H1 (cell line): ENCODE data around the gene RAB4B. TPM values are rescaled to one million over a fixed set of nuclear protein-coding genes. Genes with fewer than 3 reads are reported as not detected.

Source experiments
- CTCF ChIA-PET: fragments of 300-600 bp; sonication (Branson Sonifier 250); formaldehyde crosslinking; loops from one replicate; lab custom pipeline; 2021; ENCODE audit not compliant: partially characterized antibody; lab: Charles Lee
- POLR2A ChIA-PET: fragments of 300-600 bp; sonication (Branson Sonifier 250); formaldehyde crosslinking; loops from one replicate; lab custom pipeline; 2021; ENCODE audit warnings: inconsistent platforms; ENCODE audit not compliant: partially characterized antibody; lab: Charles Lee
- DNase-seq, 2 experiments: peaks; one replicate each; pipeline versions ENCODE4 v3.0.0 to v3.0.0-alpha.2; 2010 to 2022; ENCODE audit warnings: low spot score in 2 of 2, low read depth in 1 of 2, mixed read lengths in 1 of 2
- FAIRE-seq: peaks from 2 replicates; lab custom pipeline; 2011; peaks lifted over from hg19 to GRCh38; lab: Jason Lieb, UNC
- H2AFZ ChIP-seq: 2 replicates; pipeline ENCODE4 v1.8.1; 2012; ENCODE audit warnings: low read length, inconsistent platforms
- H2AK5ac ChIP-seq: 2 replicates; pipeline ENCODE4 v1.6.1; 2013; ENCODE audit warnings: low read depth, low read length
- H2BK120ac ChIP-seq: replicated peaks from 2 replicates; pipeline ENCODE3; 2013; ENCODE audit warnings: low read depth, low read length, inconsistent platforms
- H2BK12ac ChIP-seq: 2 replicates; pipeline ENCODE4 v1.6.1; 2013; ENCODE audit warnings: low read depth, low read length
- H2BK15ac ChIP-seq: 2 replicates; pipeline ENCODE4 v1.6.1; 2013; ENCODE audit warnings: low read length
- H2BK20ac ChIP-seq: 2 replicates; pipeline ENCODE4 v1.6.1; 2013; ENCODE audit warnings: low read length
- H2BK5ac ChIP-seq: 2 replicates; pipeline ENCODE4 v1.6.1; 2013; ENCODE audit warnings: low read depth, low read length
- H3K14ac ChIP-seq: 2 replicates; pipeline ENCODE4 v1.6.1; 2013; ENCODE audit warnings: inconsistent platforms; ENCODE audit not compliant: insufficient read length
- H3K18ac ChIP-seq: 2 replicates; pipeline ENCODE4 v1.6.1; 2013; ENCODE audit warnings: low read length; ENCODE audit errors: extremely low read depth
- H3K23ac ChIP-seq: 2 replicates; pipeline ENCODE4 v1.6.1; 2013; ENCODE audit warnings: inconsistent platforms; ENCODE audit not compliant: insufficient read length
- H3K23me2 ChIP-seq: 2 replicates; pipeline ENCODE4 v1.6.1; 2013; ENCODE audit warnings: low read depth, low read length
- H3K27ac ChIP-seq: 2 replicates; pipeline ENCODE4 v1.6.1; 2011; ENCODE audit warnings: low read depth, low read length, inconsistent platforms
- H3K27me3 ChIP-seq, 4 experiments: replicated peaks in 1 of 4; 1 replicate in 1 of 4; 2 replicates in 3 of 4; pipeline versions ENCODE4 v1.6.1 to v1.8.1; 2011 to 2013; ENCODE audit warnings: low read length in 3 of 4, mild to moderate bottlenecking in 3 of 4, inconsistent platforms in 2 of 4, mixed read lengths in 2 of 4, moderate library complexity in 1 of 4; ENCODE audit not compliant: control insufficient read depth in 3 of 4, insufficient read depth in 3 of 4; ENCODE audit errors: extremely low read depth in 1 of 4
- H3K36me3 ChIP-seq, 4 experiments: 2 replicates each; pipeline versions ENCODE4 v1.6.1 to v1.8.1; 2011 to 2013; ENCODE audit warnings: mild to moderate bottlenecking in 4 of 4, low read length in 3 of 4, moderate library complexity in 2 of 4, control low read depth in 1 of 4, inconsistent platforms in 1 of 4; ENCODE audit not compliant: insufficient read depth in 4 of 4, control insufficient read depth in 2 of 4
- H3K4ac ChIP-seq: replicated peaks from 2 replicates; pipeline ENCODE3; 2013; ENCODE audit warnings: low read length, low read depth, mixed read lengths, inconsistent platforms; ENCODE audit not compliant: insufficient read length
- H3K4me1 ChIP-seq, 4 experiments: replicated peaks in 1 of 4; 1 replicate in 1 of 4; 2 replicates in 3 of 4; pipeline versions ENCODE4 v1.6.1 to v1.8.1; 2011 to 2013; ENCODE audit warnings: low read length in 3 of 4, inconsistent platforms in 2 of 4, mixed read lengths in 1 of 4; ENCODE audit not compliant: insufficient read depth in 4 of 4, control insufficient read depth in 3 of 4
- H3K4me2 ChIP-seq, 2 experiments: 2 replicates each; pipeline versions ENCODE4 v1.6.1 to v1.8.1; 2011 to 2013; ENCODE audit warnings: low read depth in 2 of 2, low read length in 2 of 2, control low read depth in 1 of 2, inconsistent platforms in 1 of 2, mild to moderate bottlenecking in 1 of 2; ENCODE audit not compliant: insufficient read depth in 1 of 2
- H3K4me3 ChIP-seq, 4 experiments: fragments of 200-600, 300-600 bp in 1 of 4; sonication (generic), shearing (Covaris generic), sonication (Bioruptor Twin) in 1 of 4; 2 replicates each; pipeline versions ENCODE4 v1.5.1 to v1.8.1; 2011 to 2016; ENCODE audit warnings: low read length in 4 of 4, low read depth in 3 of 4, control low read depth in 2 of 4, inconsistent platforms in 2 of 4, mild to moderate bottlenecking in 2 of 4, mixed read lengths in 1 of 4, moderate library complexity in 1 of 4; ENCODE audit not compliant: insufficient read depth in 2 of 4; ENCODE audit errors: extremely low read depth in 1 of 4
- H3K56ac ChIP-seq: replicated peaks from 2 replicates; pipeline ENCODE3; 2013; ENCODE audit warnings: low read depth, mild to moderate bottlenecking, mixed read lengths, low read length, inconsistent platforms; ENCODE audit not compliant: insufficient read length
- H3K79me1 ChIP-seq: 2 replicates; pipeline ENCODE4 v1.6.1; 2013; ENCODE audit warnings: low read depth, low read length, control low read depth
- H3K79me2 ChIP-seq, 2 experiments: 2 replicates each; pipeline versions ENCODE4 v1.6.1 to v1.8.1; 2012 to 2013; ENCODE audit warnings: low read length in 2 of 2, mild to moderate bottlenecking in 2 of 2, inconsistent platforms in 1 of 2; ENCODE audit not compliant: insufficient read depth in 2 of 2, control insufficient read depth in 1 of 2
- H3K9ac ChIP-seq, 4 experiments: replicated peaks in 1 of 4; 1 replicate in 1 of 4; 2 replicates in 3 of 4; pipeline versions ENCODE4 v1.6.1 to v1.8.1; 2011 to 2013; ENCODE audit warnings: low read depth in 3 of 4, low read length in 3 of 4, control low read depth in 2 of 4, mild to moderate bottlenecking in 2 of 4, moderate library complexity in 2 of 4, inconsistent platforms in 1 of 4; ENCODE audit errors: extremely low read depth in 1 of 4
- H3K9me3 ChIP-seq, 2 experiments: 2 replicates each; pipeline versions ENCODE4 v1.6.1 to v1.8.1; 2012 to 2013; ENCODE audit warnings: mild to moderate bottlenecking in 2 of 2, moderate library complexity in 2 of 2, control low read depth in 1 of 2, inconsistent platforms in 1 of 2, low read depth in 1 of 2, low read length in 1 of 2, mixed read lengths in 1 of 2; ENCODE audit not compliant: insufficient read depth in 2 of 2
- H4K20me1 ChIP-seq, 2 experiments: replicated peaks in 1 of 2; 2 replicates each; pipeline versions ENCODE3 to v1.8.1; 2011 to 2013; ENCODE audit warnings: inconsistent platforms in 2 of 2, low read length in 2 of 2, mild to moderate bottlenecking in 1 of 2; ENCODE audit not compliant: insufficient read depth in 2 of 2, control insufficient read depth in 1 of 2
- H4K5ac ChIP-seq: 2 replicates; pipeline ENCODE4 v1.6.1; 2013; ENCODE audit warnings: low read length, low read depth, mixed read lengths, inconsistent platforms; ENCODE audit not compliant: insufficient read length
- H4K8ac ChIP-seq: 2 replicates; pipeline ENCODE4 v1.8.0; 2013; ENCODE audit warnings: mild to moderate bottlenecking, moderate library complexity, low read length, inconsistent platforms; ENCODE audit not compliant: insufficient read depth; ENCODE audit errors: extremely low read depth
- H4K91ac ChIP-seq: replicated peaks from 2 replicates; pipeline ENCODE3; 2013; ENCODE audit warnings: low read length, mixed read lengths, inconsistent platforms; ENCODE audit not compliant: insufficient read length
- CTBP2 ChIP-seq: IDR thresholded peaks from 2 replicates; pipeline ENCODE4 v1.7.0; 2011; ENCODE audit warnings: borderline replicate concordance, mild to moderate bottlenecking, moderate library complexity, mixed read lengths, low read length; ENCODE audit not compliant: insufficient read depth, insufficient read length
- PHF8 ChIP-seq: fragments of 200-600 bp; sonication (generic); conservative IDR thresholded peaks from 2 replicates; pipeline ENCODE4 v1.7.1; 2012; ENCODE audit warnings: low read depth, mild to moderate bottlenecking, inconsistent platforms, low read length, moderate library complexity
- POU5F1 ChIP-seq: IDR thresholded peaks from 2 replicates; pipeline ENCODE4 v1.6.1; 2011; ENCODE audit warnings: low read depth, mild to moderate bottlenecking, low read length, moderate library complexity
- TAF1 ChIP-seq: IDR thresholded peaks from 2 replicates; pipeline ENCODE4 v1.6.1; 2011; ENCODE audit warnings: mild to moderate bottlenecking, low read depth, low read length
- WGBS, 2 experiments: shearing (Covaris generic) in 1 of 2; methylation state at CpG; one replicate each; pipeline versions ENCODE4 v1.1.6 to v1.1.7; 2013 to 2015; ENCODE audit warnings: low lambda C conversion rate in 2 of 2, mixed read lengths in 2 of 2, inconsistent platforms in 1 of 2, low coverage in 1 of 2, missing lambda C conversion rate in 1 of 2; ENCODE audit not compliant: insufficient replicate concordance in 2 of 2, insufficient coverage in 1 of 2, insufficient read length in 1 of 2; ENCODE audit errors: extremely low coverage in 1 of 2, missing lambda C conversion rate in 1 of 2; 5-methylcytosine and 5-hydroxymethylcytosine counted together
- polyA plus RNA-seq, 7 experiments: library from polyadenylated mRNA; depleted of rRNA in 3 of 7; stranded (reverse) in 5 of 7; unstranded in 2 of 7; fragments of >200 nt in 5 of 7; fragments of 200-250 nt in 2 of 7; gene quantifications; 1 replicate in 5 of 7; 2 replicates in 1 of 7; 4 replicates in 1 of 7; pipeline versions ENCODE4 v1.2.1 to v1.2.3, GENCODE V29; 2011 to 2013; ENCODE audit warnings: missing spikeins in 2 of 7, mixed read lengths in 2 of 7
- total RNA-seq: library from RNA; stranded (reverse); fragmentation: NEBNext Ultra II Directional; extraction: Animal tissue kit (Norgen Biotek cat#: 25700); gene quantifications from 2 replicates; pipeline ENCODE4 v1.2.1, GENCODE V29; 2021

The RAB4B gene
- total and polyA plus RNA-seq, 2 of the 8 experiments (the other 6 are each of a cell fraction or from before 2014, with no cell fraction given), result 15.9 to 28.6 TPM

DNA sequence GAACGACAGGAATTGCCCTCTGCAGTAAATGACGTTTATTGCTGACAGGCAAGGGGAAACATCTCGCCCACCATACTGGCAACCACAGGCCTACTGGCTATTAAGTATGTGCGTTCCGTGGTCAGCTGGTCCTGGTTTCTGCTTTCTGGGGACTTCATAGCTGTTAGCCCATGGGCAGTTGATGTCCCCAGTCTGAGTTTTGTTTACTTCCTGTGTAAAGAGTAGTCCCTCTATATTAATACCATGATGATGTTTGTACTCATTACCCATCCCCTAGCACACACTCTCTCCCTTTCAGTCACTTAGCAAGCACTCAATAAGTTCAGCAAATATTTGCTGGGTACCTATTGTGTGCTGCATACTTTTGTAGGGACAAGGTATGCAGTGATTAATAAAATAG lies 9.2 kb upstream of the RAB4B start:
- H2BK15ac ChIP-seq, result no peak overlapping the region
- H3K79me2 ChIP-seq, result no peaks in the 10 kb centered on the region
- H3K14ac ChIP-seq, result no peak overlapping the region
- H2BK20ac ChIP-seq, result no peak overlapping the region
- H3K23me2 ChIP-seq, result no peaks in the 10 kb centered on the region
- no peak overlapping the region for H4K5ac ChIP-seq
- H4K91ac ChIP-seq, result no peak overlapping the region
- TF ChIP-seq PHF8 (no peak), TAF1 (no peak), CTBP2 (no peak), POU5F1 (no peak)
- H3K4me2 ChIP-seq, result no peak overlapping the region
- no peak overlapping the region; the same call in 1 of the 2 replicates for H4K8ac ChIP-seq
- DNase-seq, result no peak
- no peak overlapping the region for H3K23ac ChIP-seq
- H3K18ac ChIP-seq, result no peak overlapping the region
- no peaks in the 10 kb centered on the region for H3K4me1 ChIP-seq
- H3K4ac ChIP-seq, result no peak overlapping the region
- POLR2A ChIA-PET, result interaction anchor here (1.1 to 17.9 kb wide), 3 partner anchors 9 to 30 kb away, joined by 4 to 399 read pairs (median 40); partner anchors contain the start of genes ACTMAP, EGLN2, MIA and RAB4B
- peaks cover 17 to 28% (median 21%) of the 10 kb centered on the region in 4 experiments for H3K36me3 ChIP-seq
- H3K27ac ChIP-seq, result no peak overlapping the region
- H2AK5ac ChIP-seq, result no peak overlapping the region
- H3K27me3 ChIP-seq, result no peaks in the 10 kb centered on the region
- CTCF ChIA-PET, result interaction anchor here (1.0 to 2.1 kb wide), 2 partner anchors 24 to 39 kb away, joined by 3 to 4 read pairs; no protein-coding TSS in a partner anchor
- no peak overlapping the region for H3K4me3 ChIP-seq
- peaks cover 7 to 10% of the 10 kb centered on the region in 2 experiments for H4K20me1 ChIP-seq
- no peak overlapping the region for H3K9ac ChIP-seq
- H2BK120ac ChIP-seq, result no peak overlapping the region
- H3K79me1 ChIP-seq, result no peaks in the 10 kb centered on the region
- FAIRE-seq, result no peak
- no peak overlapping the region for H2AFZ ChIP-seq
- 95% methylated on average over 5 of the region's 5 CpGs; no CpG with 5 or more reads in 1 of the 2 experiments for WGBS, 2 experiments
- no peak overlapping the region for H2BK12ac ChIP-seq
- H2BK5ac ChIP-seq, result no peak overlapping the region
- H3K56ac ChIP-seq, result no peak overlapping the region
- H3K9me3 ChIP-seq, result no peaks in the 10 kb centered on the region
